HG03571 (cell line): ENCODE results near the gene UBA52.
"Not testable (repeated sequence)": the region's sequence is repeated elsewhere in the genome, so short reads cannot be mapped to it uniquely, and the experiment has no call there.

ENCODE experiments used
- ATAC-seq: cut with Tn5 transposase; IDR thresholded peaks from one replicate; pipeline ENCODE4 v1.9.1; 2021; ENCODE audit not compliant: unreplicated experiment

The UBA52 gene

DNA sequence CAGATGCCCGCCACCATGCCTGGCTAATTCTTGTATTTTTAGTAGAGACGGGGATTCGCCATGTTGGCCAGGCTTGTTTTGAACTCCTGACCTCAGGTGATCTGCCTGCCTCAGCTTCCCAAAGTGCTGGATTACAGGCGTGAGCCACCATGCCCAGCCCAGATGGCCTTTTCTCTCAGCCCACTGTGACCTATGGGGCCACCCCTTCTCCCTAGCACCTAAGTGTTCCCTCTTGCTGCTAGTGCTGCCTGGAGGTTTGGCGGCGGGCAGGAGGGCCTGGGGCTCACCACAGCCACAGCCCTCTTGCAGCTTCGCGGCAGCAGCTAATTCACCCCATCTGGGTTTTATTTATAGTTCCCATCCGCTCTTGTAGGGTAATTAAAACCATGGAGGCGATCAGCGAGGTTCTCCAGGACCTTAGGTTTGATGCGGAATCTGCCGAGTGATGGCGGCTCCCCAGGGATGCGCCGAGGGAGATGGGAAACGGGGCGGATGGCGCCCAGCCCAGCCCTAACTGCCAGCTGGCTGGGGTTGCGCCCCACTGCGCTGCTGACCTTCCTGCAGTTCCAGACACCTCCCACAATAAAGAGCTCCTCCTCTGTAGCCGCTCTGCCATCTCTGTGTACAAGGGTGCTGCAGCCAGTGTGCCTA, 20.2 kb downstream of the UBA52 start:
- ATAC-seq = no peak

DNA sequence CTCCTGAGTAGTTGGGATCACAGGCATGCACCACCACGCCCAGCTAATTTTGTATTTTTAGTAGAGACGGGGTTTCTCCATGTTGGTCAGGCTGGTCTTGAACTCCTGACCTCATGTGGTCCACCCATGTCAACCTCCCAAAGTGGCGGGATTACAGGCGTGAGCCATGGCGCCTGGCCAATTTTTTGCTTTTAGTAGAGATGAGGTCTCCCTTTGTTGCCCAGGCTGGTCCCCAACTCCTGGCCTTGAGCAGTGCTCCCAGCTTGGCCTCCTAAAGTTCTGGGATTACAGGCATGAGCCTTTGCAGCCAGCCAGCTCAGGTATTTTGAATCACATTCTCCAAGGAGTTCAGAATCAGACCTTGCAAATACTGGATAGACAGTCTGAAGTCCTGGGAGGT, 21.1 kb downstream of the UBA52 start:
- ATAC-seq = not testable (repeated sequence)

DNA sequence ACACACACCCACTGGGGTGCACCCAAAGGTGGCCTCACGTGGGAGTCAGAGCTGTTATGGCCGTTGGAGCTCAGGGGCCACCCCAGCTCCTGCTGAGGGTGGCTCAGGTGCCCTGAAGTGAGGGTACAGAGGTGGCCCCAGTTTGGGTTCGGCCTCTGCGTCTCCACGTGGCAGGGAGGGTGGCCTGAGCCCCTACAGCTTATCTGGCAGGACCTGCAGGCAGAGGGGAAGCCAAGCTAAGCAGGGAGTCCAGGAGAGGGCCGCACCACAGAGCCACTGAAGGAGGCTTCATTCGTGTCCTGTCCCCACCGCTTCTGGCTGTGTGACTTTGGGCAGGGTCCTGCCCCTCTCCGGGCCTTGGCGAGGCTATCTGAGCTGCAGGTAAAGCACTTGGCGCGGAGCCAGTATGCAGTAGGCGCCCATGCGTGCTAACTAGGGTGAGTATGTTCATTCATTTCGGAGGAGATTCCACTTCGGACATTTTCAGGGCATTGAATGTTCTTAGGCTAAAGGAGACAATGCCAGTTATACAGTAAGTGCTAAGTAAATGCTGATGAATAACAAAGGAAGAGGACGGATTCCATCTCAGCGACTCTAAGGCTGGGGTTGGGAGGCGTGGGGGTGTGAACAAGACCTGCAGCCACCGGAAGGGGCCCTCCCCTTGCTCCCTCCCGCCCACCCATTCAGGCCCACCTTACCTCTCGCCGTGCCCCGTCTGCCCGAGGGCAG, 21.9 kb downstream of the UBA52 start:
- ATAC-seq = no peak

DNA sequence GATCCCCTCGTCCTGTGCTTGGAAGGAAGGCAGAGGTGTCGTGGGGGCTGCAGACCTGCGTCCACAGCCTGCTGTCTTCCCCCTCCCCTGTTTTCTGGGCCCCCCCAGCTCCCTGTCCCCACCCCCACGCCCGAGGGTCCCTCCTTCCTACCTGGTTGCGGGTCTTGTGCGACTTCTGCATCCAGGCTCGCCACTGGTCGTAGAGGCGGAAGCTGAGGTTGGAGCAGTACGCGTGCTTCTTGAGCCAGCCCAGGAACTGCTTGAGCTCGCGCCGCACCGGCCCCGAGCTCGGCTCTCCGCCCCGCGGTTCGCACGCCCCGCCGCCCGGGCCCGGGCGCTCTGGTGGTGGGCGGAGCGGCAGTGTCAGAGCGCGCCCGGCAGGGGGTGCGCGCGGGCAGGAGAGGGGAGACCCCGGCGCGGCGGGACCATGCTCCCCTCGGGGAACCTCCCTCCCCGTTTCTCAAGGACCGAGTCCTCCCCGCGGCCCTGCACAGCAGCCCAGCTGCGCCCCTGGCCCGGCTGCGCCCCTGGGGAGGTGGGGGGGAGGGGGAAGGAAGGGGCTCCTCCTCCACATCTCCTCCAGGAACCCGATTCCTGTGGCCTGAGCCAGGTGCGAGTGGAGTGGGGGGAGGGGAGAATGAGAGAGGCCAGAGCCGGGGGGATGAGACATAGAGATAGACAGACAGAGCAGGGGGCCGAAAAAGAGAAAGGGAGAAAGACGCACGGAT, 22.6 kb downstream of the UBA52 start:
- no peak for ATAC-seq

DNA sequence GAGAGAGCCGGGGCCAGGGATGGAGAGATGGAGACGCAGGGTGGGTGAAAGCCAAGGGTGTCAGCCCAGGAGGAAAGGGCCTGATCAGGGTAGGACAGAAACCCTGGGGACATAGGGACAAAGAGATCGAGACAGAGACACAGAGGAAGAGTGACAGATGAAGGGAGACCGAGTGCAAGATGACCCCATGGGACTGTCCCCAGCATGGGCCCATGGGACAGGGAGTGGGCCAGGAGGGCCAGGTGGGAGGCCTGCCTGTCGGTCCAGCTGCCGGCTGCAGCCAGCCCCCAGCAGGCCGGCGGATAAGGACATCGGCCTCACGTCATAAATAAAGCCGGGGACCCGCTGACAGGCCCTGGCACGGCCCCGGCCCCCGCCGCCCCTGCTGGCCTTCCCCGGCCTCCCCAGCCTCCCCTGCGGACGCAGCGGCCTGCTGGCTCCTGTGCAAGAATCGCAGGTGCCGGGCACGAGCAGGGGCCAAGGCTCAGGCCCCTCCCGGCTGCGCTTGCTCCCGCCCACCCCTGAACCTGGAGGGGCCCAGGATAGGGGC, 23.2 kb downstream of the UBA52 start:
- no peak for ATAC-seq

DNA sequence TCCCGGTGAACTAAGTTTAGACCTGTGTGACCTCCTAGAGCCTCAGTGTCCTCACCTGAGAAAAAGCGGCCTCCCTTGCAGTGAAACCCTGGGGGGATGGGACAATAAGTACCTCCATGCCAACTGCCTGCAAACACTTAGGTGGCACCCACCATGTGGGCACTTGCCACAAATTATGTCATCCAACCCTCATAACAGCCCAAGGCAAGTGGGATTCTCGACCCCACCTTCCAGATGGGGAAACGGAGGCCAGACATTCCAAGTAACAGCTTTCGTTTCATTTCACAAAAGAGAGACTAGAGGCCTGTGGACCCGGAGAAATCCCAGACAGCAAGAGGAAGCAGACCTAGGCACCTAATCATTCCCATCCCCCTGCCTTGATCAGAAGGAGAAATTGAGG, 23.8 kb downstream of the UBA52 start:
- ATAC-seq = no peak

DNA sequence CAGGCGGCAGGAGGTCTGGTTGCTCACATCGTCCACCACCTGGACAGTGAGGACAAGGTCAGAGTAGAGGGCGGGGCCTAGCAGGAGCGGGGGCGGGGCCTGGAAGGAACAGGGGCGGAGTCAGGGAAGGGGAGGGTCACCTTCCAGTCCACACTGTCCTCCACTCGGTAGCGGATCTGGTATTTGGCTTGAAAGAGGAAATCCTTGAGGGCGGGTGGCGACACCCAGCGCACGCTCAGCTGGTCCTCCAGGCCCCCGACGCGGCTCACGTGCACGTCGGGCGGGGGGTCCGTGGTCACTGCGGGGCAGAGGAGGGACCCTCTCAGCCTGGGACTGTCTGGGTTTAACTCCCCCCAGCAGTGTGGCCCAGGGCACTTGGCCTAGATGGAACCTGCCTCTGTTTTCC, 25.1 kb downstream of the UBA52 start:
- ATAC-seq = no peak

DNA sequence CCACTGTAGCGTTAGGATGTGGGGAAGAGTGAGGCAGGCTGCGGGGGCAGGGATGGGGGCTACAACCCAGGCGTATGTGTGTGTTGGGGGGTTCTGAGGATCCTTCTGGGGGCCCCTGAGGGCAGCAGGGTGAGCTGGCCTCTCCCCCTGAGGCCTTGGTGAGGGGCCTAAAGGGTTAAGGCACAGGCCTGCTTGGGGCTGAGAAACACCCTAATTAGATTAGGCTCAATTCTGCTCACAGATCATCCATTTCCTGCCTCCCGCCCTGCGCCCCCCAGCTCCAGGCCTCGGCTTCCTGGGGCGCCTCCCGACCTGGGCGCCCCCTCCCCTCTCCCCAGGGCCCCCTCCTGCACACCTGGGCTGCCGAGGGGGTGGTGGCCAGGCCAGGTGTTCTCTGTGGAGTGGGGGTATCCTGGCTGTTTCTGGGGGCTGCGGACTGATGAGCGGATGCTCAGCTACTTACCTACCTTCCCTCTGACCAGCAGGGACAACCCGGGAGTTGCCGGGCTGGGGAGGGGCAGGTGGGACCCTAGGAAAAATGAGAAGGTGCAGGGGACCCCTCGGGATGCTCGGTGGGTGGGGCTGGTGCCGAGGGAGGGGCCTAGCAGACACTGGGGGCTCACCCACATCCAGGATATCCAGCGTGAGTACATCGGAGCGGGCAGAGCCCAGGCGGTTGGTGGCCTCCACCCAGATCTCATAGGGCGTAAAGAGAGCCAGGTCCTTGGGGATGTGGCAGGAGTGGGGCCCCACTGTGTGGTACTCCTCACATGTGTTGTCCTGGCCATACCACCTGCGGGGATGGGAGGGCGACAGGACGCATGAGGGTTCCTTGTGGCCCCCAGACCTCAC, 26.4 kb downstream of the UBA52 start:
- no peak for ATAC-seq

DNA sequence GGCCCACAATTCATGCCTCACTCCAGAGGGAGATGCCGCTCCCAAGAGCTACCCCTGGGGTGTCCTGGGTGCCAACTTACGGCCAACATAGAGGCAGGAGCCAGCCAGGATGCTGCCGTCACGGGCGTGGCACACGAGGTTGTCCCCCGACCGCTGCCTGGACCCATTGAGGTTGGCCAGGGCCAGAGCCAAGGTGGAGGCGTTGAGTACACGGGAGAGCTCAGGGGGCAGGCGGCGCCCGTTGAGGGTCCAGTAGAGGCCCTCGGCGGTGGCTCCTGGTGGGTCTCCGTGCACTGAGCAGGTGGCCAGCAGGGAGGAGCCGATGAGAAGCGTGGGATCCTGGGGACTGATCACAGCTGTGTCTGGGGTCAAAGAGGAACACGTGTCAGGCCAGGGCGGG, 27.8 kb downstream of the UBA52 start:
- ATAC-seq = no peak

DNA sequence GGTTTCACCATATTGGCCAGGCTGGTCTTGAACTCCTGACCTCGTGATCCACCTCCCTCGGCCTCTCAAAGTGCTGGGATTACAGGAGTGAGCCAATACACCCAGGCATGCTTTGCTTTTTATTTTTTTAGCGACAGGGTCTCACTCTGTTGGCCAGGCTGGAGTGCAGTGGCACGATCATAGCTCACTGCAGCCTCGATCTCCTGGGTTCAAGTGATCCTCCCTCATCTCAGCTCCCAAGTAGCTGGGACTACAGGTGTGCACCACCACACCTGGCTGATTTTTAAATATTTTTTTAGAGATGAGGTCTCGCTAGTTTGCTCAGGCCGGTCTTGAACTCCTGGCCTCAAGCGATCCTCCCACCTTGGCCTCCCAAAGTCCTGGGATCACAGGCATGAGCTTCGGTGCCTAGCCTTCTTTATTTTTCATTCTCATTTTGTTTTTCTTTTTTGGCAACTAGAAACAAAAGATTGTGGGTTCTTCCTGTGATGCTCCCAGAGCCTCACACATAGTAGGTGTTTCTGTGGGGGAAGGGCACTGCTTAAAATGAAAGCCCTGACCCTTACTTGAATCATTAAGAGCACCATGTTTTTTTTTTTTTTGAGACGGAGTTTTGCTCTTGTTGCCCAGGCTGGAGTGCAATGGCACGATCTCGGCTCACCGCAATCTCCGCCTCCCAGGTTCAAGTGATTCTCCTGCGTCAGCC, 29.2 kb downstream of the UBA52 start:
- ATAC-seq = not testable (repeated sequence)

DNA sequence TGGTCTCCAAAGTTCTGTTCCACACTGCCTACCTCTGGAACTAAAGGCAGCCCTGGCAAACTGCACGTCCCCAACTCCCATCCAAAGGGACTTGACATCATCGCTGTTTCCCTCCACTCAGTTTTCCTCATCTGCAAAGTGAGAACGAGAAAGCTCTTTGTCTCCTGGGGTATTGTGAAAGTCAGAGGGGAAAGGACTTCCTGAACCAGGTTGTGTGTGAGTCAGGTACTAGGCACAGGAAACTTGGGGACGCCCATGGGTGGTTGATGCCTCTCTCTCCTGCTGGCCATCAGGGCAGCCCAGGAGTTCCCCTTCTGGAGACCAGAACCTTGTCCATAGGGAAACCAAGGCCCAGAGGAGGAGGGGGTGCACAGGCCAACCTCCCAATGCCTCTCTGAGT, 30.2 kb downstream of the UBA52 start:
- ATAC-seq = no peak

DNA sequence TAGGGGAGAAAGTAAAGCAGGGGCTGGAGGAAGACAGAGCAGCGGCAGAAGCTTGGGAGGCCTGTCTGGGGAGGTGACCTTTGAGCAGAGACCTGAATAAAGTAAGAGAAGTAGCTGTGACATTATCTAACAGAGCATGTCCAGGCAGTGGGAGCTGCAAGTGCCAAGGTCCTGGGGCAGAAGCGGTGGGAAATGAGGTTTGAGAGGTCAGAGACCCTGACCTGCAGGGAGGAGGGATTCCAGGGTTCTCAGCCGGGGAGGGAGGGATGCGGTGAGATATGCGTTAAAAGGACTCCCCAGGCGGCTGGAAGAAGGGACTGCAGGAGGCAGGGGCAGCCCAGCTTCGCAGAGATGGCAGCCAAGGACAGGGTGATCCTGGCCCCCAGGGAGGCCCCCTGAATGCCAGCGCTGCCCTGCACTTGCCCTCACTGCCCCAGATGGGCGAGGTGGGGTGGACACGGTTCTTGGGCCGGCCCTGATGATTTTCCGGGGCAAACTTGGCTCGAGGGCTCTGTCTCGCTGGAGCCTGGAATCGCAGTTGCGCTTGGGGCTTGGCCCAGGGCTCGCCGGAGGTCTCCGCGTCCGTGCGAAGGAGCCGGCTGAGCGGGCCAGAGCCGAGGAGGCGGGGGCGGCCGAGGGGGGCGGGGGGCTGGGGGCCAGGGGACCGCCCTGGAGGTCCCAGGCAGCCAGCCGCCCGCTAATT, 31.7 kb downstream of the UBA52 start:
- ATAC-seq = no peak

DNA sequence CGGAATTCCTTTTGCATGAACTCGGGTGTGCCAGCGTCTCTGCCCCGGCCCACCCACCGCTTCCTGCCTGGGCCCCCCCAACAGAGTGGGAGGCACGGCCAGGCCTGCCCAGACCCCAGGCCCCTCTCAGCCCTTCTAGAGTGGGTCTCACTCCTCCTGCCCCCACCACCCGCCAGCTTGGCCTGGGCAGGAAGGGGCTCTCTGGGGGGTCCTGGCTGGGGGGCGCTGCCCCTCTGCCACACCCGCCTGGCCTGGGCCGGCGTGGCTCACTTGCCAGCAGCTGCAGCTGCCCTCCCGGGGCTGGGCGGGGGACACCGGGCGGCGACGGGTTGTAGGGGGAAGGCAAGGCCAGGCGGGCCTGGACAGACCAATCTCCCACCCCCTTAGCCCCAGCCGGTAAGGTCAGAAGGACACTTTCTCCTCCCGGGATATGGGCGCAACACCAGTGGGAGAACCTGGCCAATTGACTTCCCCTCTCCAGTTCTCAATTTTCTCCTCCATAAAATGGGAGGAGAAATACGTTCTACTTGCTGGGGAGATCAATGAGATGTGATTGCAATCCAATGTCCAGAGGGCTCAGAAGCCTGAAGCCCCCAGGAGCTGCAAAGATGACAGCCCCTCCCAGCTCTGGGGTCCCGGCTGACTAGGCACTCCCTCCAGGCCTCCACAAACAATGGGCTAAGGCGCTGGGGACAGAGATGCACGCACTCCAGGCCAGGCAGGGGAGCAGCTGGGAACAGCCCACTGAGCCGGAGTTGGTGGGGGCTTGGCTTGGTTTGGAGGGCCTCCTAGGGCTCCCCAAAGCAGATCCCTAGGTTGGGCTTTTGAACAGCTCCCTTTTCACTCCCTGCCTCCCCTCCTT, 32.5 kb downstream of the UBA52 start:
- ATAC-seq = no peak

DNA sequence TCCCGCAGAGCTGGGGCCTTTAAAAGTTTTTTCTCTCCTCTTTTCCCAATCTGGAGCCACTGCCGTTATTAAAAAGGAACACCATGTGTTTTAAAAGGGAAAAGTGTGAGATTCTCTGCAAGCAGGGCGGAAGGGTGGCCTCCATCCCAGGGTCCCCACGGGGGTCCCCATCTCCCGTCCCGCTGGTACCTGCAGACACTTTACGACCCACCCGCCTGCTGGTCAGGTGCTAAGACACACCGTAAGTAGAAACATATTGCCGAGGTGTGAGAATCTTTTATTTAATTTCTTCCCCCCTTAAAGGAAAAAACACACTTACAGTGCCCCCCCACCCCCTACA, 33.1 kb downstream of the UBA52 start:
- ATAC-seq = no peak

DNA sequence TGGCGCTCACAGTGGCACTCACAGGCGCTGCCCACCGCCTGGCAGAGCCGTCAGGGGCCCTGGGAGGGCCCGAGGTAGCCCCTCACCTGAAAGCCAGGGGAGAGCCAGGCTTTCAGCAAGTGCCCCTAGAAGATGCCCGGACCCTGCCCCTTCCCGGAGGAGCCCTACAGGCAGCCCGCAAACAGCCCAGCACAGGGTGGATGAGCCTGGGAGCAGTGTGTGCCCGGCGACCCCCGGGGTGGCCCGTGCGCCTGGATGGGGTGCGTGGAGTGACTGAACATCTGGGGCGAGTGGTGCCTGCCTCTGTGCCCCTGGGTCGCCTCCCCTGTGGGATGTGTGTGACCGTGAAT, 33.5 kb downstream of the UBA52 start:
- no peak for ATAC-seq

DNA sequence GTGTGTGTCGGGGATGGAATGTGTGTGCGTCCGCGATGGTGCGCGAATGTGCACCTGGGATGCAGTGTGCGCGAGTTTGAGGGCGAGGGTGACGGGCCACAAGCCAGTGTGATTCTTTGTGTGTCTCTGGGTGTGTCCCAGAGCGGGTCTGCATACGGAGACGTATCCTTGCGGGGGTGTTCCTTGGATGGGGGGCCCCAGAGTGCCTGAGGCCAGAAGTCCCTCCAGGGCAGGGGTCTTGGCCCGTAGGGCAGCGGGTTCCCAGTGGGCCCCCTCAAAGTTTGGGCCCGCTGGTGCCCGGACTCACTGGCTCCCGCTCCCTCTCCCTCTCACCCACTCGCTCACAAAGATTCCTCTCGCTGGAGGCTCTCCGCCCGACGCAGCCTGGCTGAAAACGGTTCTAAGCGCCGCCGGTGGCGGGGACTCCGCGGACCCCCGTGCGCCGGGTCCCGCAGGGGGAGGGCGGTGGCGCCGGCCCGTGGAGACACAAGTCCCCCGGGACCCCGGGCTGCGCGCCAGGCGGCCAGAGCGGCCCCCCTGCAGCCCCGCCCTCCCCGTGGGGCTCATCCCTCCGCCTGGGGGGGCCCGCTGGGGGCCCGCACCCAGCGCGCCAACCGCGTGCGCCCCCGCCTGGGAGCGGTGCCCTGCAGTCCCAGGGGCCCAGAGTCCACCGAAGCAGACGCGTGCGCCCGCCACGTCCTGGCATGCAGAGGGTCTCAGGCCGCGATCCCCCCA, 34.1 kb downstream of the UBA52 start:
- ATAC-seq = no peak

DNA sequence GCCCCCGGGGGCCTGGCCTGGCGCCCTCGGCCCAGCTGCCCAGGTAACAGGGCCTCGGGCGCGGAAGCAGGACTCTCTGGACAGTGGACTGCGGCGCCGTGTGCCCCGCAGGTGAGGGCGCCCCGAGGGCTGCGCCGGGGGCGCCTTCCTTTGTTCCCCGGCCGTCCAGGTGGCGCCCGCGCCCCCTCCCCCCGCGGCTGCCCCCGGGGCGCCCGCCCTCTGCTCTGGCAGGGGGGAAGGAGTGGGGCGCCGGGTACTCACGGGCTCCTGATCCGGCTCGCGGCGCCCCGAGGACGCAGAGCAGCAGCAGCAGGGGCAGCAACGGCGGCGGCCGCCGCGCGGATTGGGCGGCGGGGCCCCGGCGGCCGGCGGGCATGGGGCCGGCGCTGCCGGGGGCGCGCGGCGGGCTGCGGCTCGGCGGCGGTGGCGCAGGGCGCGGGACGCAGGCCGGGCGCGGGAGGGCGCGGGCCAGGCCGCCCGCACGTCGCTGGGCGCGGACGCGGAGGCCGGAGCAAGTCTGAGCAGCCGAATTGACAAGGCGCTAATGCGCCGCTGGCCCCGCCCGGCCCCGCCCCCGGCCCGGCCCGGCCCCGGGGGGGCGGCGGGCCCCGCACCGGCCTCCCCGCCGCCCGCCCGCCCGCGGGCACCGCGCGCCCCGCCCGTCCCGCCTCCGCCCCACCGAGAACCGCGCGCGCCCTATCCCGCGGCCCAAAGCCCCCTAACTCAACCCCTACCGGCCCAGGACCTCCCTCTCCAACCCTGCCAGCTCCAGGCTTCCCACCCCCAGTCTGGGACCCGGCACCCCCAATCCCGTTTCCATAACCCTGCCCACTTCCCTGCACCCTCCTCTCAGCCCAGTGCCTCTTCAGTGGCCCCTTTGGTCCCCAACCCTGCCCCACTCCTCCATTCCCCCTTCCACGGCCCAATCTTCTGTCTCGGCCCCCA, 34.9 kb downstream of the UBA52 start, which contains the start of gene CRLF1:
Gene CRLF1 (minus strand): TSS at position 519 of the 945 bp plus-strand sequence. CDS start 143 bp downstream, at position 376.
- no peak for ATAC-seq
